Mesothelial cell of epicardium (in vitro differentiated cells): ENCODE data around the gene TBC1D17. TPM values are rescaled to one million over a fixed set of nuclear protein-coding genes. Genes with fewer than 3 reads are reported as not detected.

Experiments
- DNase-seq, 2 experiments: peaks; one replicate each; pipeline ENCODE4 v3.0.0; 2021; ENCODE audit warnings: low spot score in 2 of 2; ENCODE audit not compliant: unreplicated experiment in 2 of 2
- H3K27ac Mint-ChIP-seq: 2 replicates; pipeline ENCODE4 v1.8.0; 2021; ENCODE audit warnings: mixed read lengths
- H3K27me3 Mint-ChIP-seq: 2 replicates; pipeline ENCODE4 v1.8.0; 2021; ENCODE audit warnings: low read depth, mixed read lengths
- H3K36me3 Mint-ChIP-seq: 2 replicates; pipeline ENCODE4 v1.8.0; 2021; ENCODE audit warnings: mixed read lengths
- H3K4me1 Mint-ChIP-seq: 2 replicates; pipeline ENCODE4 v1.8.0; 2021; ENCODE audit warnings: mixed read lengths
- H3K4me3 Mint-ChIP-seq: 2 replicates; pipeline ENCODE4 v1.8.0; 2021; ENCODE audit warnings: mild to moderate bottlenecking, moderate library complexity, mixed read lengths
- H3K9me3 Mint-ChIP-seq: 2 replicates; pipeline ENCODE4 v1.8.0; 2021; ENCODE audit warnings: mixed read lengths
- total RNA-seq: library from RNA; stranded (reverse); gene quantifications from 3 replicates; pipeline ENCODE4 v1.2.1, GENCODE V29; 2021
- TF ChIP-seq, protein P1 (sequence below): fragments of 200-600 bp; sonication (generic); IDR thresholded peaks from one replicate; pipeline ENCODE4 v1.5.0; 2021; ENCODE audit warnings: antibody characterized with exemption; ENCODE audit not compliant: unreplicated experiment

Gene TBC1D17
- total RNA-seq, 1 donor from 2014 or later: 49.7 TPM

DNA sequence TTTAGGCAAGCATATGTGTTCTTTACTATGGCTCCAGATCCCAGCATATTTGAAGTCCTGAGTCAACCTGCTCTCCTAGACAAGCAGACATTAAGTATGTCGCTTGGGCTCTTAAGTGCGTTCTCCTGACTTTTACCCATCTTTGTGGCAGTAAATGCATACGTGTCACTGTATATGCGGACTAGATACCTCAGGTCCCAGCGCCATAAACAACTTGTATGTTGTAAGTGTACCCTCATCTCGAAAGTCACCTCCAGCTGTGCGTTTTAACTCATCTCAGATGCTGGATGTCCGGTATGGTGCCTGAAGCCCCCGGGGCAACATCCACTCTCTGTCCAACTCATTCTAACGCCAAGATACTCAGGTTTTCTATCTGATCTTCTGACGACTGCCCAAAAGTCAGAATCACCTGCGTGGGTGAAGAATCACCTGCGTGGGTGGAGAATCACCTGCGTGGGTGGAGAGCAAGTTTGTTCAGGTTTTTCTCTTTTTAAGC lies 24.8 kb upstream of the TBC1D17 start:
- TF ChIP-seq, protein P1, sequence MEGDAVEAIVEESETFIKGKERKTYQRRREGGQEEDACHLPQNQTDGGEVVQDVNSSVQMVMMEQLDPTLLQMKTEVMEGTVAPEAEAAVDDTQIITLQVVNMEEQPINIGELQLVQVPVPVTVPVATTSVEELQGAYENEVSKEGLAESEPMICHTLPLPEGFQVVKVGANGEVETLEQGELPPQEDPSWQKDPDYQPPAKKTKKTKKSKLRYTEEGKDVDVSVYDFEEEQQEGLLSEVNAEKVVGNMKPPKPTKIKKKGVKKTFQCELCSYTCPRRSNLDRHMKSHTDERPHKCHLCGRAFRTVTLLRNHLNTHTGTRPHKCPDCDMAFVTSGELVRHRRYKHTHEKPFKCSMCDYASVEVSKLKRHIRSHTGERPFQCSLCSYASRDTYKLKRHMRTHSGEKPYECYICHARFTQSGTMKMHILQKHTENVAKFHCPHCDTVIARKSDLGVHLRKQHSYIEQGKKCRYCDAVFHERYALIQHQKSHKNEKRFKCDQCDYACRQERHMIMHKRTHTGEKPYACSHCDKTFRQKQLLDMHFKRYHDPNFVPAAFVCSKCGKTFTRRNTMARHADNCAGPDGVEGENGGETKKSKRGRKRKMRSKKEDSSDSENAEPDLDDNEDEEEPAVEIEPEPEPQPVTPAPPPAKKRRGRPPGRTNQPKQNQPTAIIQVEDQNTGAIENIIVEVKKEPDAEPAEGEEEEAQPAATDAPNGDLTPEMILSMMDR: no peak
- no peak for DNase-seq
- Mint-ChIP-seq H3K4me3 (peak overlapping the region; percentile 87), H3K4me1 (peaks cover 25% of the 10 kb centered on the region), H3K36me3 (peaks cover 21% of the 10 kb centered on the region), H3K9me3 (peaks cover 13% of the 10 kb centered on the region), H3K27me3 (no peaks in the 10 kb centered on the region), H3K27ac (peak overlapping the region; percentile 60)

DNA sequence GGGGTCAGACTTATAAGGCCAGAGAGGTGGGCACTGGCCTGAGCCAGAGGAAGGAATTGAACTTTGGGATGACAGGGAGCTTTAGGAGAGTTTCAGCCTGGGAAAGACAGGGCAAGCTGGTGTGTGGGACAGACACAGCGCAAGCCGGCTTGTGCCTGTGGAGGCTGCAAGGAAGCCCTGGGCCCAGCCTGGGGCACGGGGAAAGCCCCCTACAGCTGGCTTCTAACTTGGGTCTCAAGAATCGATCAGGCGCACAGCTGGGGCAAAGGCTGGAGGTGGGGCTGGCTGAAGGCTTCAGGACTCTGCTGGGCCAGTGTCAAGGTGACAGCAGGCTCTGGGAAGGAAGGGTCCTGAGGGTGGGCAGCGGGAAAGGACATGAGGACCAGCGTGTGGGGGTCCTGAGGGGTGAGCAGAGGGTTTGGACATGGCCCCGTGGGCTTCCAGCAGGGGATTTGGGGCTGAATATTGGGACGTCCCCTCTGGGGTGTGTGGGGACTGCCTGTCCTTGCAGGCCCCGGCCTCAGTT lies 23.6 kb upstream of the TBC1D17 start:
- Mint-ChIP-seq H3K36me3 (peaks cover 19% of the 10 kb centered on the region), H3K27me3 (no peaks in the 10 kb centered on the region), H3K27ac (peak overlapping the region; percentile 68), H3K4me3 (peak overlapping the region; percentile 48), H3K4me1 (peaks cover 25% of the 10 kb centered on the region), H3K9me3 (peaks cover 11% of the 10 kb centered on the region)
- no peak for DNase-seq
- TF ChIP-seq, protein P1: no peak

DNA sequence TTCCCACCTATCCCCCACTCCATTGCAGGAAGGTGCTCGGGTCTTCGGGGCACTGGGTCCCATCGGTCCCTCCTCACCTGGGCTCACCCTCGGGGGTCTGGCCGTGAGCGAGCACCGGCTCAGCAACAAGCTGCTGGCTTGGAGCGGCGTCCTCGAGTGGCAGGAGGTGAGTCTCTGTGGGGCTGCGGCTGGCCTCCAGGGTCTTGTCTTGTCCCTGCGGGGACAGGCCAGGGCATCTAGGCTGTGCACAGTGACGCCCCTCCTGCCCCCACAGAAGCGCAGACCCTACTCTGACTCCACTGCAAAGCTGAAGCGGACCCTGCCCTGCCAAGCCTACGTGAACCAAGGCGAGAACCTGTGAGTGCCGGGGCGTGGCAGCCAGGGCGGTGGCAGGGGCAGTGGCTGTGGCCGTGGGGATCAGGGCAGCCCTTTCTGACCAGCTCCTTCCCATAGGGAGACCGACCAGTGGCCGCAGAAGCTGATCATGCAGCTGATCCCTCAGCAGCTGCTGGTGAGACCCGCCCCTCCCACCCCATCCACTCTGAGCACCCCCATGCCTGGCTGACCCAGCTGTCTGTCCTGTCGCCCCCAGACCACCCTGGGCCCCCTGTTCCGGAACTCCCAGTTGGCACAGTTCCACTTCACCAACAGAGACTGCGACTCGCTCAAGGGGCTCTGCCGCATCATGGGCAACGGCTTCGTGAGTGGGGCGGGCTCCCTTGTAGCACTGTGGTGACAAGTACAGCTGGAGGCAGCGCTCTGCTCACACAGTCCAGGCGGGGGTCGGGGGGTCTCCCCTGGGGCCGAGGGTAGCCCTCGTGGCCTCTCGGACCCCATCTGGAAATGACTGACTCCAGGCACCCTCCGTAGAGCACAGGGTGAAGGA lies 22.9 kb upstream of the TBC1D17 start:
- TF ChIP-seq, protein P1: no peak
- no peaks in the 10 kb centered on the region for H3K27me3 Mint-ChIP-seq

DNA sequence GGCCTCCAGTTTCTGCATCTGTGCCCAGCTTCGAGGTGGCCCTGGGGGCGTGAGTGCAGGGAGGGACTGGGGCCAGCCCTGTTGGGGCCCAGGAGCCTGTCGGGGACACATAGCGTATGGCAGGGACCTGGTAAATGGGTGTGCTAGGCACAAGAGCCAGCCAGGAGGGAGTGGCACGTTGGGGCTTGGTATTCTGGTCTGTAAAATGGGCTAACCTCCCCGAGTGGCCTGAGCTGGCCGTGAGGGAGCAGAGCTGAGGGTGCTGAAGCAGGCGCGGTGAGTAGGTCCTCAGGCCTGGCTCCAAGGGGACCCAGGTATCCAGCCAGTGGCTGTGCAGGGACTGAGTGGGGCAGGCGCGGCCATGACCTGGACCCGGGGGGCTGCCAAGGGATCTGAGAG lies 22.2 kb upstream of the TBC1D17 start:
- Mint-ChIP-seq H3K27ac (peak overlapping the region; percentile 53), H3K4me1 (peaks cover 19% of the 10 kb centered on the region), H3K9me3 (peaks cover under 1% of the 10 kb centered on the region), H3K36me3 (peaks cover 7% of the 10 kb centered on the region), H3K27me3 (no peaks in the 10 kb centered on the region), H3K4me3 (no peak overlapping the region)
- TF ChIP-seq, protein P1: no peak
- DNase-seq: no peak

More for the DNA sequence above, 22.9 kb upstream of the TBC1D17 start:
- Mint-ChIP-seq H3K27ac (no peak overlapping the region), H3K36me3 (peaks cover 14% of the 10 kb centered on the region), H3K4me3 (no peak overlapping the region), H3K4me1 (peaks cover 25% of the 10 kb centered on the region), H3K9me3 (peaks cover 7% of the 10 kb centered on the region)
- no peak for DNase-seq

DNA sequence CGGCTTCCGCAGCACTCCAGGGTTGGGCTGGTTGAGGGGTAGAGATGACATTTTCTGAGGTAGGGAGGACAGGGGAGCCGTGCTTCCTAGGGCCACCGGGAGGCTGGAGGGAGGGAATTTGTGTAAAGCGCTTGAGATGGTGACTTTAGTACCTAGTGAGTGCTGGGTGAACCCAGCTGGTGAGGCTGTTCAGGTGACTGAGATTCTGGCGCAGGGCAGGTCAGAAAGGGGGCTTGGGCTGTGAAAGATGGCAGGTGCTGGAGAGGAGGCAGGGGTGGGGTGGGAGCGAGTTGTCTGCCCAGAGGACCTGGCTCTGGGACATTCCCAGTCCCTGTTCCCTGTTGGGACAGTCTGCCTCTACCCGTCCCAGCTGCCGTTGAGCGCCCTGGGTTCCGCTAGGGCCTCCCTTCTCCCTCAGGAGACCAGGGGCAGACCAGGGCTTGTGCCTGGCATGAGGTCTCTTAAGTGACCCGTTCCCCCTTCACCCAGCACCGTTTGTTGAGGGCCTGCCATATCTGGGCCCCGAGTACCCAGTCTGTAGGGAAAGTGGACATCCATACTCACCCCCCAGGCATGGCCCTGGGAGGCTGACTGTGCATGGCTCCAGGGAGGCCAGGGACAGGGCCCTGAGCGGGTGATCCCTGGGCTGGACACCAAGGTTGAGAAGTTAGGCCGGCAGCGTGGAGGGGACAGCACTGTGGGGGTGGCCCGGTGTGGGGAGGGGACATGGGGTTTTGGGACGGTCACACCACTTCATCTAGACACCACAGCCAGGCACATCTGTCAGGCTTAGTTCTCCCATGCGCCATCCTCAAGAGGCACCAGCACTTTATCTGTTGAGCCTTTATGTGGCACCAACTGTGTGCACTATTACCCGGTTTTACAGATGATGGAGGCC lies 21.6 kb upstream of the TBC1D17 start:
- H3K4me3 Mint-ChIP-seq: no peak overlapping the region
- H3K27ac Mint-ChIP-seq: peak overlapping the region; percentile 53
- H3K36me3 Mint-ChIP-seq: peaks cover 7% of the 10 kb centered on the region
- TF ChIP-seq, protein P1: no peak
- no peaks in the 10 kb centered on the region for H3K27me3 Mint-ChIP-seq
- peaks cover 19% of the 10 kb centered on the region for H3K4me1 Mint-ChIP-seq
- DNase-seq: no peak
- H3K9me3 Mint-ChIP-seq: no peaks in the 10 kb centered on the region
